K562 (cell line): Measurements from ENCODE around the gene SLC2A8. TPM values are rescaled to one million over a fixed set of nuclear protein-coding genes. Genes with fewer than 3 reads are reported as not detected.
A peak's percentile ranks its signal among the peaks of the same experiment; 100 is the strongest.

Experiments used
- CXXC5 ChIP-seq: fragments of 250-450 bp; sonication (Bioruptor Pico); IDR thresholded peaks from 2 replicates; pipeline ENCODE4 v1.8.0; 2022; ENCODE audit warnings: inconsistent platforms, mild to moderate bottlenecking, moderate library complexity
- GTF2A2 ChIP-seq: IDR thresholded peaks from 2 replicates; pipeline ENCODE4 v1.6.1; 2016; ENCODE audit warnings: mild to moderate bottlenecking, missing genetic modification characterization, missing compliant biosample characterization
- HEY1 ChIP-seq: fragments of 250-450 bp; sonication (Bioruptor Pico); IDR thresholded peaks from 2 replicates; pipeline ENCODE4 v1.5.0; 2020; ENCODE audit warnings: mild to moderate bottlenecking, moderate library complexity, borderline replicate concordance
- KAT2B ChIP-seq: IDR thresholded peaks from one replicate; pipeline ENCODE4 v1.6.1; 2012; ENCODE audit warnings: low read depth, mild to moderate bottlenecking, control low read depth, inconsistent platforms, low read length, moderate library complexity
- NR1H2 ChIP-seq: sonication (generic); formaldehyde crosslinking; IDR thresholded peaks from 2 replicates; pipeline ENCODE4 v1.4.0; 2020; ENCODE audit warnings: mild to moderate bottlenecking, missing genetic modification reagents
- NR2C2 ChIP-seq, 2 experiments: fragments of 200-800 bp in 1 of 2; sonication (Bioruptor generic) in 1 of 2; sonication (generic) in 1 of 2; formaldehyde crosslinking in 1 of 2; IDR thresholded peaks; 2 replicates each; pipeline versions ENCODE4 v1.6.1 to v1.8.0; 2016 to 2022; ENCODE audit warnings: mild to moderate bottlenecking in 1 of 2, missing compliant biosample characterization in 1 of 2, missing genetic modification characterization in 1 of 2, missing genetic modification reagents in 1 of 2
- RBM14 ChIP-seq: fragments of 200-400 bp; formaldehyde crosslinking; IDR thresholded peaks from 2 replicates; pipeline ENCODE4 v1.6.1; 2018; ENCODE audit warnings: low read depth, mild to moderate bottlenecking, low read length, moderate library complexity, borderline replicate concordance; ENCODE audit not compliant: insufficient read depth
- SFPQ ChIP-seq: fragments of 200-400 bp; formaldehyde crosslinking; IDR thresholded peaks from 2 replicates; pipeline ENCODE4 v1.6.1; 2017; ENCODE audit warnings: mild to moderate bottlenecking, low read depth, low read length, moderate library complexity
- SMAD4 ChIP-seq: fragments of 250-450 bp; sonication (Bioruptor Pico); conservative IDR thresholded peaks from 2 replicates; pipeline ENCODE4 v1.8.0; 2021; ENCODE audit warnings: inconsistent platforms, mild to moderate bottlenecking, moderate library complexity
- STAG1 ChIP-seq: sonication (generic); formaldehyde crosslinking; IDR thresholded peaks from 2 replicates; pipeline ENCODE4 v1.5.0; 2020; ENCODE audit warnings: missing genetic modification reagents, borderline replicate concordance
- ZBTB17 ChIP-seq: fragments of 450-650 bp; formaldehyde crosslinking; IDR thresholded peaks from 2 replicates; pipeline ENCODE4 v1.4.0; 2020; ENCODE audit warnings: mild to moderate bottlenecking
- ZFP30 ChIP-seq: fragments of 250-450 bp; sonication (Bioruptor Pico); IDR thresholded peaks from 2 replicates; pipeline ENCODE4 v1.8.0; 2022; ENCODE audit warnings: moderate library complexity, mild to moderate bottlenecking, inconsistent platforms, borderline replicate concordance
- ZKSCAN1 ChIP-seq: fragments of 150-350 bp; IDR thresholded peaks from 2 replicates; pipeline ENCODE4 v1.6.1; 2016; ENCODE audit warnings: low read depth, low read length
- ZNF175 ChIP-seq: fragments of 200-800 bp; sonication (Bioruptor generic); IDR thresholded peaks from 2 replicates; pipeline ENCODE4 v1.6.1; 2016; ENCODE audit warnings: low read depth, mild to moderate bottlenecking, missing genetic modification characterization, missing compliant biosample characterization
- ZNF766 ChIP-seq: fragments of 200-800 bp; sonication (Bioruptor generic); conservative IDR thresholded peaks from 2 replicates; pipeline ENCODE4 v1.6.1; 2016; ENCODE audit warnings: missing genetic modification characterization, missing compliant biosample characterization
- ZNF778 ChIP-seq: fragments of 450-650 bp; formaldehyde crosslinking; IDR thresholded peaks from 2 replicates; pipeline ENCODE4 v1.4.0; 2020; ENCODE audit warnings: mild to moderate bottlenecking, moderate library complexity
- polyA plus RNA-seq, 8 experiments: library from polyadenylated mRNA; depleted of rRNA in 4 of 8; stranded (reverse) in 5 of 8; unstranded in 3 of 8; fragments of >200 nt; fragmentation: Nextera tagmentation in 2 of 8; fragmentation: Illumina TruSeq in 1 of 8; extraction: Ambion mirVana in 2 of 8; extraction: Trizol in 1 of 8; gene quantifications; 2 replicates each; pipeline versions ENCODE4 v1.2.1 to v1.2.3, GENCODE V29; 2011 to 2014; ENCODE audit warnings: inconsistent platforms in 1 of 8, missing spikeins in 1 of 8
- total RNA-seq, 7 experiments: library from RNA; depleted of rRNA in 6 of 7; stranded (reverse); fragments of >200 nt in 6 of 7; fragmentation: Illumina TruSeq in 2 of 7; extraction: Trizol in 2 of 7; gene quantifications; 2 replicates each; pipeline versions ENCODE4 v1.2.1 to v1.2.3, GENCODE V29; 2011 to 2021; ENCODE audit warnings: low replicate concordance in 1 of 7
- TF ChIP-seq, protein P1 (sequence below): sonication (generic); formaldehyde crosslinking; IDR thresholded peaks from 2 replicates; pipeline ENCODE4 v1.8.1; 2023; ENCODE audit warnings: mild to moderate bottlenecking, missing genetic modification reagents
- TF ChIP-seq, protein P2 (sequence below), 2 experiments: fragments of 200-800 bp in 1 of 2; sonication (Bioruptor generic) in 1 of 2; sonication (generic) in 1 of 2; formaldehyde crosslinking in 1 of 2; IDR thresholded peaks in 1 of 2; conservative IDR thresholded peaks in 1 of 2; 2 replicates each; pipeline versions ENCODE4 v1.5.0 to v1.6.1; 2016 to 2020; ENCODE audit warnings: missing compliant biosample characterization in 1 of 2, missing genetic modification characterization in 1 of 2, missing genetic modification reagents in 1 of 2
- TF ChIP-seq, protein P3 (sequence below): fragments of 250-450 bp; sonication (Bioruptor Pico); IDR thresholded peaks from 2 replicates; pipeline ENCODE4 v1.8.0; 2021; ENCODE audit warnings: moderate library complexity, mild to moderate bottlenecking, inconsistent platforms

SLC2A8 gene
- total and polyA plus RNA-seq, 9 of the 15 experiments (the other 6 are each of a cell fraction or from before 2014, with no cell fraction given), result 0.13 to 12.9 (median 5.2) TPM

DNA sequence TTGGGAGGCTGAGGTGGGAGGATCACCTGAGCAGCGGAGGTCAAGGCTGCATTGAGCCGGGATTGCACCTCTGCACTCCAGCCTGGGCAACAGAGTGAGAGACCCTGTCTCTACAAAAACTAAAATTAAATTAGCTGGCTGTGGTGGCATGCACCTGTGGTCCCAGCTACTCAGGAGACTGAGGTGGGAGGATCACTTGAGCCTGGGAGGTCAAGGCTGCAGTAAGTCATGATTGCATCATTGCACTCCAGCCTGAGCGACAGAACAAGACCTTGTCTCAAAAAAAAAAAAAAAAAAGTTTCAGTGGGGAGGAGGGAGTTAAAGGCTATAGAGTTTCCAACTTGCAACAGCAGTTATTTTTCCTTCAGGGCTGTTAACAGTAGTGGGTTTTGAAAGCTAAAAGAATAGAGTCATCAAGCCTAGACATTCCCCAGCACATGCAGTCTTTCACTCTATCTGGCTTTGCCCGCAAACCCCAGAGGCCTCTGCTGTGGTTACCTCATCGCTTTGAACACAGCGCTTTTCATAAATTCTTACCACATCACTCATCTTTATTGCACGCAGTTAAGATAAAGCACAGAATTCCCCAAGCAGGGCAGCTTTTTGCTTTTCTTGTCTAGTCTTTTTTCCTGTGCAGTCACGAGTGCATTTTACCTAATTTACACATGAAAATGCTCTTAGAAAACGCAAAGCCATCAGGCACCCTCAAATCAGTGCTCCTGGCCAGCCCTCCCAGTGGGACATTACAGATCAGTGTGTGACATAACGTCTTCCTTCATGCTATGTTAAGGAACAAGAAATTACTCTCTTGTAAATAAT, 8.7 kb upstream of the SLC2A8 start (continued):
- TF ChIP-seq, protein P1, sequence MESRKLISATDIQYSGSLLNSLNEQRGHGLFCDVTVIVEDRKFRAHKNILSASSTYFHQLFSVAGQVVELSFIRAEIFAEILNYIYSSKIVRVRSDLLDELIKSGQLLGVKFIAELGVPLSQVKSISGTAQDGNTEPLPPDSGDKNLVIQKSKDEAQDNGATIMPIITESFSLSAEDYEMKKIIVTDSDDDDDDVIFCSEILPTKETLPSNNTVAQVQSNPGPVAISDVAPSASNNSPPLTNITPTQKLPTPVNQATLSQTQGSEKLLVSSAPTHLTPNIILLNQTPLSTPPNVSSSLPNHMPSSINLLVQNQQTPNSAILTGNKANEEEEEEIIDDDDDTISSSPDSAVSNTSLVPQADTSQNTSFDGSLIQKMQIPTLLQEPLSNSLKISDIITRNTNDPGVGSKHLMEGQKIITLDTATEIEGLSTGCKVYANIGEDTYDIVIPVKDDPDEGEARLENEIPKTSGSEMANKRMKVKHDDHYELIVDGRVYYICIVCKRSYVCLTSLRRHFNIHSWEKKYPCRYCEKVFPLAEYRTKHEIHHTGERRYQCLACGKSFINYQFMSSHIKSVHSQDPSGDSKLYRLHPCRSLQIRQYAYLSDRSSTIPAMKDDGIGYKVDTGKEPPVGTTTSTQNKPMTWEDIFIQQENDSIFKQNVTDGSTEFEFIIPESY (CRISPR knock-in tag), result no peak
- no peak for TF ChIP-seq ZBTB17 (CRISPR knock-in tag)
- TF ChIP-seq SFPQ, result no peak
- no peak for TF ChIP-seq KAT2B
- TF ChIP-seq SMAD4, result peak; percentile 60; the same call in 1 of the 2 replicates
- no peak for TF ChIP-seq ZFP30 (CRISPR knock-in tag)
- TF ChIP-seq GTF2A2, result no peak
- TF ChIP-seq RBM14, result no peak
- no peak for TF ChIP-seq STAG1
- no peak for TF ChIP-seq ZNF778
- TF ChIP-seq ZNF766 (CRISPR knock-in tag), result no peak
- TF ChIP-seq ZKSCAN1, result no peak
- TF ChIP-seq ZNF175 (CRISPR knock-in tag), result no peak
- no peak for TF ChIP-seq NR1H2 (CRISPR knock-in tag)
- TF ChIP-seq, protein P2, sequence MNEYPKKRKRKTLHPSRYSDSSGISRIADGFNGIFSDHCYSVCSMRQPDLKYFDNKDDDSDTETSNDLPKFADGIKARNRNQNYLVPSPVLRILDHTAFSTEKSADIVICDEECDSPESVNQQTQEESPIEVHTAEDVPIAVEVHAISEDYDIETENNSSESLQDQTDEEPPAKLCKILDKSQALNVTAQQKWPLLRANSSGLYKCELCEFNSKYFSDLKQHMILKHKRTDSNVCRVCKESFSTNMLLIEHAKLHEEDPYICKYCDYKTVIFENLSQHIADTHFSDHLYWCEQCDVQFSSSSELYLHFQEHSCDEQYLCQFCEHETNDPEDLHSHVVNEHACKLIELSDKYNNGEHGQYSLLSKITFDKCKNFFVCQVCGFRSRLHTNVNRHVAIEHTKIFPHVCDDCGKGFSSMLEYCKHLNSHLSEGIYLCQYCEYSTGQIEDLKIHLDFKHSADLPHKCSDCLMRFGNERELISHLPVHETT (CRISPR knock-in tag; conservative IDR thresholded peaks at IDR 0.05 in 1 of 2, IDR thresholded peaks at IDR 0.05 in 1 of 2), result no peak
- TF ChIP-seq HEY1, result no peak
- peak; percentile 46 for TF ChIP-seq CXXC5 (CRISPR knock-in tag)
- TF ChIP-seq NR2C2 (CRISPR knock-in tag; IDR thresholded peaks at IDR 0.05), result no peak
- TF ChIP-seq NR2C2 (tag; IDR thresholded peaks at IDR 0.05), result no peak
- TF ChIP-seq, protein P3, sequence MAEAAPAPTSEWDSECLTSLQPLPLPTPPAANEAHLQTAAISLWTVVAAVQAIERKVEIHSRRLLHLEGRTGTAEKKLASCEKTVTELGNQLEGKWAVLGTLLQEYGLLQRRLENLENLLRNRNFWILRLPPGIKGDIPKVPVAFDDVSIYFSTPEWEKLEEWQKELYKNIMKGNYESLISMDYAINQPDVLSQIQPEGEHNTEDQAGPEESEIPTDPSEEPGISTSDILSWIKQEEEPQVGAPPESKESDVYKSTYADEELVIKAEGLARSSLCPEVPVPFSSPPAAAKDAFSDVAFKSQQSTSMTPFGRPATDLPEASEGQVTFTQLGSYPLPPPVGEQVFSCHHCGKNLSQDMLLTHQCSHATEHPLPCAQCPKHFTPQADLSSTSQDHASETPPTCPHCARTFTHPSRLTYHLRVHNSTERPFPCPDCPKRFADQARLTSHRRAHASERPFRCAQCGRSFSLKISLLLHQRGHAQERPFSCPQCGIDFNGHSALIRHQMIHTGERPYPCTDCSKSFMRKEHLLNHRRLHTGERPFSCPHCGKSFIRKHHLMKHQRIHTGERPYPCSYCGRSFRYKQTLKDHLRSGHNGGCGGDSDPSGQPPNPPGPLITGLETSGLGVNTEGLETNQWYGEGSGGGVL (CRISPR knock-in tag), result no peak
